K562 (cell line): Measurements from ENCODE around the gene C22orf39. TPM values are rescaled to one million over a fixed set of nuclear protein-coding genes. Genes with fewer than 3 reads are reported as not detected.
A peak's percentile ranks its signal among the peaks of the same experiment; 100 is the strongest.

Experiments used
- CBX1 ChIP-seq: sonication (generic); IDR thresholded peaks from 2 replicates; pipeline ENCODE4 v1.6.1; 2016; ENCODE audit warnings: antibody characterized with exemption, low read depth, mild to moderate bottlenecking
- DPF2 ChIP-seq: fragments of 450-650 bp; IDR thresholded peaks from 2 replicates; pipeline ENCODE4 v1.6.1; 2016
- HDAC2 ChIP-seq: fragments of 450-650 bp; IDR thresholded peaks from 2 replicates; pipeline ENCODE4 v1.6.1; 2016; ENCODE audit warnings: mild to moderate bottlenecking
- MAFG ChIP-seq: fragments of 450-650 bp; conservative IDR thresholded peaks from 2 replicates; pipeline ENCODE4 v1.6.1; 2016; ENCODE audit warnings: missing genetic modification characterization, missing compliant biosample characterization
- NONO ChIP-seq, 2 experiments: fragments of 200-400 bp in 1 of 2; fragments of 450-650 bp in 1 of 2; formaldehyde crosslinking in 1 of 2; IDR thresholded peaks; 2 replicates each; pipeline ENCODE4 v1.6.1; 2017; ENCODE audit warnings: low read depth in 2 of 2, mild to moderate bottlenecking in 2 of 2, moderate library complexity in 2 of 2, low read length in 1 of 2
- SAP30 ChIP-seq: fragments of 200-600 bp; sonication (generic); IDR thresholded peaks from 2 replicates; pipeline ENCODE4 v1.6.1; 2012; ENCODE audit warnings: borderline replicate concordance, low read depth, mild to moderate bottlenecking, moderate library complexity, low read length, control low read depth, inconsistent platforms; ENCODE audit not compliant: insufficient read depth, poor library complexity, severe bottlenecking
- SMAD3 ChIP-seq: fragments of 450-650 bp; formaldehyde crosslinking; conservative IDR thresholded peaks from 2 replicates; pipeline ENCODE4 v1.4.0; 2020; ENCODE audit warnings: mild to moderate bottlenecking
- SRF ChIP-seq, 2 experiments: fragments of 250-450, 450-650 bp in 1 of 2; sonication (Bioruptor Pico) in 1 of 2; sonication (generic) in 1 of 2; formaldehyde crosslinking; IDR thresholded peaks; 2 replicates each; pipeline versions ENCODE4 v1.5.0 to v1.5.1; 2020 to 2022; ENCODE audit warnings: mild to moderate bottlenecking in 1 of 2, missing genetic modification reagents in 1 of 2
- TAF9B ChIP-seq: fragments of 450-650 bp; IDR thresholded peaks from 2 replicates; pipeline ENCODE4 v1.6.1; 2018; ENCODE audit warnings: mild to moderate bottlenecking; ENCODE audit not compliant: partially characterized antibody
- TCF7L2 ChIP-seq: fragments of 150-350 bp; IDR thresholded peaks from 2 replicates; pipeline ENCODE4 v1.6.1; 2016; ENCODE audit warnings: low read depth, mild to moderate bottlenecking, low read length, moderate library complexity
- ZFP1 ChIP-seq: fragments of 450-650 bp; formaldehyde crosslinking; IDR thresholded peaks from 2 replicates; pipeline ENCODE4 v1.4.0; 2020; ENCODE audit warnings: mild to moderate bottlenecking, mixed read lengths
- ZNF316 ChIP-seq: fragments of 450-650 bp; IDR thresholded peaks from 2 replicates; pipeline ENCODE4 v1.6.1; 2016
- ZNF431 ChIP-seq: sonication (generic); formaldehyde crosslinking; IDR thresholded peaks from 2 replicates; pipeline ENCODE4 v1.8.0; 2022; ENCODE audit warnings: mild to moderate bottlenecking, missing genetic modification reagents
- ZNF445 ChIP-seq: fragments of 250-450 bp; sonication (Bioruptor Pico); IDR thresholded peaks from 2 replicates; pipeline ENCODE4 v1.4.0; 2020; ENCODE audit warnings: low read depth, mild to moderate bottlenecking, moderate library complexity
- ZSCAN29 ChIP-seq: fragments of 450-650 bp; IDR thresholded peaks from 2 replicates; pipeline ENCODE4 v1.6.1; 2017
- polyA plus RNA-seq, 8 experiments: library from polyadenylated mRNA; depleted of rRNA in 4 of 8; stranded (reverse) in 5 of 8; unstranded in 3 of 8; fragments of >200 nt; fragmentation: Nextera tagmentation in 2 of 8; fragmentation: Illumina TruSeq in 1 of 8; extraction: Ambion mirVana in 2 of 8; extraction: Trizol in 1 of 8; gene quantifications; 2 replicates each; pipeline versions ENCODE4 v1.2.1 to v1.2.3, GENCODE V29; 2011 to 2014; ENCODE audit warnings: inconsistent platforms in 1 of 8, missing spikeins in 1 of 8
- total RNA-seq, 7 experiments: library from RNA; depleted of rRNA in 6 of 7; stranded (reverse); fragments of >200 nt in 6 of 7; fragmentation: Illumina TruSeq in 2 of 7; extraction: Trizol in 2 of 7; gene quantifications; 2 replicates each; pipeline versions ENCODE4 v1.2.1 to v1.2.3, GENCODE V29; 2011 to 2021; ENCODE audit warnings: low replicate concordance in 1 of 7
- TF ChIP-seq, protein P1 (sequence below): fragments of 250-450 bp; sonication (Bioruptor Pico); IDR thresholded peaks from 2 replicates; pipeline ENCODE4 v1.8.0; 2021; ENCODE audit warnings: borderline replicate concordance, mild to moderate bottlenecking, moderate library complexity; ENCODE audit not compliant: poor library complexity, severe bottlenecking
- TF ChIP-seq, protein P2 (sequence below): fragments of 450-650 bp; conservative IDR thresholded peaks from 2 replicates; pipeline ENCODE4 v1.6.1; 2016; ENCODE audit warnings: missing genetic modification characterization, low read depth, mild to moderate bottlenecking, missing compliant biosample characterization, moderate library complexity
- TF ChIP-seq, protein P3 (sequence below): fragments of 200-400 bp; formaldehyde crosslinking; IDR thresholded peaks from 2 replicates; pipeline ENCODE4 v1.6.1; 2017; ENCODE audit warnings: mild to moderate bottlenecking, low read depth, low read length, moderate library complexity
- TF ChIP-seq, protein P4 (sequence below): fragments of 250-450 bp; sonication (Bioruptor Pico); IDR thresholded peaks from 2 replicates; pipeline ENCODE4 v1.5.0; 2022; ENCODE audit warnings: mild to moderate bottlenecking
- TF ChIP-seq, protein P5 (sequence below): fragments of 250-450 bp; sonication (Bioruptor Pico); IDR thresholded peaks from 2 replicates; pipeline ENCODE4 v1.5.0; 2021
- TF ChIP-seq, protein P6 (sequence below): fragments of 450-650 bp; IDR thresholded peaks from 2 replicates; pipeline ENCODE4 v1.6.1; 2016; ENCODE audit warnings: borderline replicate concordance

C22orf39 gene
- total and polyA plus RNA-seq, 9 of the 15 experiments (the other 6 are each of a cell fraction or from before 2014, with no cell fraction given) = 20.4 to 139 (median 66.8) TPM

DNA sequence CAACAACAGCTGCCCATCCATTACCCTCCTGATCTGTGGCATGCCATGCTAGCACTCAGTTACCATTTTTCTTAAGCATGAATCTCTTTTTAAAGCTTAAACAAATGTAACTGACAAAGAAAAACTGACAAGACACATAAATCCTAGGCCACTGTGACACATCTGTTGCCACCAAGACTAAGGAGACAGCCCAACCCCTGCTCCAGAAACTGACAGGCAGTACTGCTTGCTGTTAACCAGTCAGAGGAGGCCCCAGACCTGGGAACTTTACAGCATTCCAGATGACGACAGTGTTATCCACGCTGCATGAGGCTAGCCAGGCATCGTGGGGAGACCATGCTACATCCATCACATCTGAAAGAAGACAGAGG, 49.8 kb downstream of the C22orf39 start (continued):
- TF ChIP-seq SAP30 (no peak), MAFG (tag) (no peak), CBX1 (no peak), TAF9B (no peak), ZNF431 (CRISPR knock-in tag) (no peak), TCF7L2 (no peak), DPF2 (no peak), NONO (IDR thresholded peaks at IDR 0.05; ENCODE audit: low read depth in 2 of 2, low read length in 1 of 2) (no peak), SRF (CRISPR knock-in tag; IDR thresholded peaks at IDR 0.05) (no peak), HDAC2 (no peak), ZFP1 (CRISPR knock-in tag) (no peak), ZSCAN29 (no peak), ZNF445 (no peak), ZNF316 (no peak), SMAD3 (0 out of 2 replicates have a peak, but pooled peaks have one; percentile 28)
- TF ChIP-seq, protein P1, sequence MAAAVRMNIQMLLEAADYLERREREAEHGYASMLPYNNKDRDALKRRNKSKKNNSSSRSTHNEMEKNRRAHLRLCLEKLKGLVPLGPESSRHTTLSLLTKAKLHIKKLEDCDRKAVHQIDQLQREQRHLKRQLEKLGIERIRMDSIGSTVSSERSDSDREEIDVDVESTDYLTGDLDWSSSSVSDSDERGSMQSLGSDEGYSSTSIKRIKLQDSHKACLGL (CRISPR knock-in tag) = no peak
- TF ChIP-seq, protein P2, sequence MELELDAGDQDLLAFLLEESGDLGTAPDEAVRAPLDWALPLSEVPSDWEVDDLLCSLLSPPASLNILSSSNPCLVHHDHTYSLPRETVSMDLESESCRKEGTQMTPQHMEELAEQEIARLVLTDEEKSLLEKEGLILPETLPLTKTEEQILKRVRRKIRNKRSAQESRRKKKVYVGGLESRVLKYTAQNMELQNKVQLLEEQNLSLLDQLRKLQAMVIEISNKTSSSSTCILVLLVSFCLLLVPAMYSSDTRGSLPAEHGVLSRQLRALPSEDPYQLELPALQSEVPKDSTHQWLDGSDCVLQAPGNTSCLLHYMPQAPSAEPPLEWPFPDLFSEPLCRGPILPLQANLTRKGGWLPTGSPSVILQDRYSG (tag) = no peak
- TF ChIP-seq, protein P3, sequence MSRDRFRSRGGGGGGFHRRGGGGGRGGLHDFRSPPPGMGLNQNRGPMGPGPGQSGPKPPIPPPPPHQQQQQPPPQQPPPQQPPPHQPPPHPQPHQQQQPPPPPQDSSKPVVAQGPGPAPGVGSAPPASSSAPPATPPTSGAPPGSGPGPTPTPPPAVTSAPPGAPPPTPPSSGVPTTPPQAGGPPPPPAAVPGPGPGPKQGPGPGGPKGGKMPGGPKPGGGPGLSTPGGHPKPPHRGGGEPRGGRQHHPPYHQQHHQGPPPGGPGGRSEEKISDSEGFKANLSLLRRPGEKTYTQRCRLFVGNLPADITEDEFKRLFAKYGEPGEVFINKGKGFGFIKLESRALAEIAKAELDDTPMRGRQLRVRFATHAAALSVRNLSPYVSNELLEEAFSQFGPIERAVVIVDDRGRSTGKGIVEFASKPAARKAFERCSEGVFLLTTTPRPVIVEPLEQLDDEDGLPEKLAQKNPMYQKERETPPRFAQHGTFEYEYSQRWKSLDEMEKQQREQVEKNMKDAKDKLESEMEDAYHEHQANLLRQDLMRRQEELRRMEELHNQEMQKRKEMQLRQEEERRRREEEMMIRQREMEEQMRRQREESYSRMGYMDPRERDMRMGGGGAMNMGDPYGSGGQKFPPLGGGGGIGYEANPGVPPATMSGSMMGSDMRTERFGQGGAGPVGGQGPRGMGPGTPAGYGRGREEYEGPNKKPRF = no peak
- TF ChIP-seq, protein P4, sequence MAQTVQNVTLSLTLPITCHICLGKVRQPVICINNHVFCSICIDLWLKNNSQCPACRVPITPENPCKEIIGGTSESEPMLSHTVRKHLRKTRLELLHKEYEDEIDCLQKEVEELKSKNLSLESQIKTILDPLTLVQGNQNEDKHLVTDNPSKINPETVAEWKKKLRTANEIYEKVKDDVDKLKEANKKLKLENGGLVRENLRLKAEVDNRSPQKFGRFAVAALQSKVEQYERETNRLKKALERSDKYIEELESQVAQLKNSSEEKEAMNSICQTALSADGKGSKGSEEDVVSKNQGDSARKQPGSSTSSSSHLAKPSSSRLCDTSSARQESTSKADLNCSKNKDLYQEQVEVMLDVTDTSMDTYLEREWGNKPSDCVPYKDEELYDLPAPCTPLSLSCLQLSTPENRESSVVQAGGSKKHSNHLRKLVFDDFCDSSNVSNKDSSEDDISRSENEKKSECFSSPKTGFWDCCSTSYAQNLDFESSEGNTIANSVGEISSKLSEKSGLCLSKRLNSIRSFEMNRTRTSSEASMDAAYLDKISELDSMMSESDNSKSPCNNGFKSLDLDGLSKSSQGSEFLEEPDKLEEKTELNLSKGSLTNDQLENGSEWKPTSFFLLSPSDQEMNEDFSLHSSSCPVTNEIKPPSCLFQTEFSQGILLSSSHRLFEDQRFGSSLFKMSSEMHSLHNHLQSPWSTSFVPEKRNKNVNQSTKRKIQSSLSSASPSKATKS = no peak
- TF ChIP-seq, protein P5, sequence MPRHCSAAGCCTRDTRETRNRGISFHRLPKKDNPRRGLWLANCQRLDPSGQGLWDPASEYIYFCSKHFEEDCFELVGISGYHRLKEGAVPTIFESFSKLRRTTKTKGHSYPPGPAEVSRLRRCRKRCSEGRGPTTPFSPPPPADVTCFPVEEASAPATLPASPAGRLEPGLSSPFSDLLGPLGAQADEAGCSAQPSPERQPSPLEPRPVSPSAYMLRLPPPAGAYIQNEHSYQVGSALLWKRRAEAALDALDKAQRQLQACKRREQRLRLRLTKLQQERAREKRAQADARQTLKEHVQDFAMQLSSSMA (CRISPR knock-in tag) = no peak
- TF ChIP-seq, protein P6, sequence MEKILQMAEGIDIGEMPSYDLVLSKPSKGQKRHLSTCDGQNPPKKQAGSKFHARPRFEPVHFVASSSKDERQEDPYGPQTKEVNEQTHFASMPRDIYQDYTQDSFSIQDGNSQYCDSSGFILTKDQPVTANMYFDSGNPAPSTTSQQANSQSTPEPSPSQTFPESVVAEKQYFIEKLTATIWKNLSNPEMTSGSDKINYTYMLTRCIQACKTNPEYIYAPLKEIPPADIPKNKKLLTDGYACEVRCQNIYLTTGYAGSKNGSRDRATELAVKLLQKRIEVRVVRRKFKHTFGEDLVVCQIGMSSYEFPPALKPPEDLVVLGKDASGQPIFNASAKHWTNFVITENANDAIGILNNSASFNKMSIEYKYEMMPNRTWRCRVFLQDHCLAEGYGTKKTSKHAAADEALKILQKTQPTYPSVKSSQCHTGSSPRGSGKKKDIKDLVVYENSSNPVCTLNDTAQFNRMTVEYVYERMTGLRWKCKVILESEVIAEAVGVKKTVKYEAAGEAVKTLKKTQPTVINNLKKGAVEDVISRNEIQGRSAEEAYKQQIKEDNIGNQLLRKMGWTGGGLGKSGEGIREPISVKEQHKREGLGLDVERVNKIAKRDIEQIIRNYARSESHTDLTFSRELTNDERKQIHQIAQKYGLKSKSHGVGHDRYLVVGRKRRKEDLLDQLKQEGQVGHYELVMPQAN = no peak
